Measurements from ENCODE around the gene PNPLA7. TPM values are rescaled to one million over a fixed set of nuclear protein-coding genes. Genes with fewer than 3 reads are reported as not detected.
A peak's percentile ranks its signal among the peaks of the same experiment; 100 is the strongest.

The PNPLA7 gene
- total and polyA plus RNA-seq, 10 donors = 5.1 to 22.7 (median 10.7) TPM

DNA sequence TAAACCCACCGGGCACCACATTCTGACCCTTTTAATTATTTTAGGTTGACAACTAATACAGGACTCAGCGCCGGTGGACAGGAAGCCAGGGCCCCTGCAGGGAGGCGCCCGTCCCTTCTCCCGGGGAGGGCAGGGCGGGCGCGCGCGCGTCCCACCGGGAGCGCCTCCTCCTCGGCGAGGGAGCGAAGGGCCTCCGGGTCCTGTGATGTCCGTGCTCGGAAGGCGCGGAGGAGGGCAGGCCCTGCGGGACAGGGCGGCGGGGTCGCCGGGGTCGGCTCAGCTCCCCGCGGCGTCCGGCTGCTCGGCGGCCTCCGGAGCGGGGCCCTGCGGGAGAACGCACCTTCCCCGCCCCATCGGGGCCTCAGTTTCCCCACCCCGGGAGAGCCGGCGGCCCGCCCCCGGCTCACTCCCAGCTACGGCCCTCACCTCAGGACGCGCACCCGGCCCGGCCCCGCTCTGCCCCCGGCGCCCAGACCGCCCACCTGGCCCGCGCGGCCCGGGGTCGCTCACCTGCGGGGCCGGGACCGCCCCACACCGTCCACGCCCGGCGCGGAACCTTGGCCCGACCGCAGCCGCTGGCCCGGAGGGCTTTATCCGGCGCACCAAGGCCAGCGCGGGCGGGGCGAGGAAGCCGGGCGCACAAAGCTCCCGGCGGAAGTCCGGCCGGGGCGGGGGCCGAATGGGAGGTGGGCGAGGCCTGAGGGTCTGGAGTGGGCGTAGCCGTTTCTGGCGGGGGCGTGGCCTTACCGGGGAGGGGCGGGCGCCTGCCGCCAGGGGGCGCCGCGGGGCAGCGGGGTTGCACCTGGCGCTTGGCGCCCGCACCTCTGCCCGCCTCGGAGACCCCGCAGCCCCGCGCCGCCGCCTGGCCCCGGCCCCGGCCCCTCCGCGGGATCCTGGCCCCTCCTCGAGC lies 127.3 kb downstream of the PNPLA7 start, which contains the start of the genes EXD3 and NOXA1:
EXD3 (minus strand) TSS at position 559 of the 910 bp plus-strand sequence. CDS start 27,805 bp downstream, outside the sequence.
NOXA1 (plus strand) TSS at position 790 of the 910 bp plus-strand sequence. CDS start 137 bp downstream, outside the sequence.
- Histone ChIP-seq H3K27ac (peak within 1 kb of the TSS; percentile 48 to 88 (median 80)), H3K9me3 (no peaks in the 10 kb centered on the region), H3K4me1 (peaks cover 10 to 62% (median 33%) of the 10 kb centered on the region in 6 donors), H3K36me3 (peaks cover 0 to 6% (median 0%) of the 10 kb centered on the region in 6 donors), H3K27me3 (replicated peaks in 1 of 7) (peaks cover 0 to 5% (median 0%) of the 10 kb centered on the region in 7 donors), H3K4me3 (peak within 1 kb of the TSS; percentile 81 to 99 (median 95))
- intact Hi-C loops (cut with DNase I; ENCODE audit: low total_unique reads) = loop anchor here (5.0 kb wide), 1 partner anchor 104 kb away; no protein-coding TSS in a partner anchor
- DNase-seq = peak; percentile 98
- peak in 1 of 3 donors; percentile 76 for TF ChIP-seq POLR2A (IDR thresholded peaks at IDR 0.05)
- TF ChIP-seq, protein P1, sequence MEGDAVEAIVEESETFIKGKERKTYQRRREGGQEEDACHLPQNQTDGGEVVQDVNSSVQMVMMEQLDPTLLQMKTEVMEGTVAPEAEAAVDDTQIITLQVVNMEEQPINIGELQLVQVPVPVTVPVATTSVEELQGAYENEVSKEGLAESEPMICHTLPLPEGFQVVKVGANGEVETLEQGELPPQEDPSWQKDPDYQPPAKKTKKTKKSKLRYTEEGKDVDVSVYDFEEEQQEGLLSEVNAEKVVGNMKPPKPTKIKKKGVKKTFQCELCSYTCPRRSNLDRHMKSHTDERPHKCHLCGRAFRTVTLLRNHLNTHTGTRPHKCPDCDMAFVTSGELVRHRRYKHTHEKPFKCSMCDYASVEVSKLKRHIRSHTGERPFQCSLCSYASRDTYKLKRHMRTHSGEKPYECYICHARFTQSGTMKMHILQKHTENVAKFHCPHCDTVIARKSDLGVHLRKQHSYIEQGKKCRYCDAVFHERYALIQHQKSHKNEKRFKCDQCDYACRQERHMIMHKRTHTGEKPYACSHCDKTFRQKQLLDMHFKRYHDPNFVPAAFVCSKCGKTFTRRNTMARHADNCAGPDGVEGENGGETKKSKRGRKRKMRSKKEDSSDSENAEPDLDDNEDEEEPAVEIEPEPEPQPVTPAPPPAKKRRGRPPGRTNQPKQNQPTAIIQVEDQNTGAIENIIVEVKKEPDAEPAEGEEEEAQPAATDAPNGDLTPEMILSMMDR (IDR thresholded peaks at IDR 0.05 in 8 of 11, conservative IDR thresholded peaks at IDR 0.05 in 3 of 11) = peak in 10 of 11 experiments; percentile 49 to 95 (median 80)
- TF ChIP-seq POLR2AphosphoS5 (IDR thresholded peaks at IDR 0.05) = peak; percentile 80 to 89 (median 83)
- WGBS, 5 donors = 0% methylated on average over 1 to 113 of the region's 113 CpGs

DNA sequence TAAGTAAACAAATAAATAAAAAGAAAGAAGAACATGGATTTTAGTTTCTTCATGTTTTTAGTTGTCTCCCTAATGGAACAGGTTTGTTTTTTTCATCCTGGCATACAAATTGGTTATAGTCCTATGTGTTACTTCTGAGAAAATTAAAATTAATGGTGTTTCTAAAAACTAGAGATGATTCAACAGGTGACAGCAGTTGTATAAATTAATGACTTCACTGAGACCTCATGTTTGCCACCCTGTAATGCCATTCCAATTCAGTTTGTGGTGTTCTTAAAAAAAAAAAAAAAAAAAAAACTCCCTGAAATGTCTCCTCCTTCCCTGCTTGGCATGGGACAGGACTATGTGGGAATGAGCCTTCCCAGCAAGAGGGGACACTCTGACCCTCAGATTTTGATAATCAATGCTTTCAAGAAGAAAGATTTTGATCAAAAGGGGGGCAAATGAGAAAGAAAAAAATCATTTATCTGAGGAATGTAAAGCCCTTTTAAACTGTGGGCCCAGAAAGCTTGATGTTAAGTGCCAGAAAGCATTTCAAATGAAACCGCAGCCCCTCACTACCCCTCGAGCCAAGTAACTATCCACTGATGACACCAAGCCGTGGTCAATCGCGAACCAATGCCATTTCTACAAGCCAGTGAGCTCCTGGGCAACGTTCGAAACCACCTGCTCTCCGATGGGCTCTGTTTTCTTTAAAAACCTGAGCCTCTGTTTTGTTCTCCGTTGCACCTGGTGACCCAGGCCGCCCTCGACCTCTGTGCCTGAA lies 128.2 kb downstream of the PNPLA7 start:
- Histone ChIP-seq H3K27me3 (replicated peaks in 1 of 7) (peaks cover 0 to 11% (median 0%) of the 10 kb centered on the region in 7 donors), H3K9me3 (no peaks in the 10 kb centered on the region), H3K4me1 (peaks cover 10 to 70% (median 33%) of the 10 kb centered on the region in 6 donors), H3K36me3 (peaks cover 0 to 14% (median 0%) of the 10 kb centered on the region in 6 donors), H3K4me3 (peak overlapping the region; percentile 81 to 99 (median 95)), H3K27ac (peak overlapping the region; percentile 48 to 88 (median 78))
- DNase-seq = no peak
- TF ChIP-seq POLR2A (IDR thresholded peaks at IDR 0.05) = no peak
- TF ChIP-seq, protein P1 (IDR thresholded peaks at IDR 0.05 in 8 of 11, conservative IDR thresholded peaks at IDR 0.05 in 3 of 11) = no peak
- no peak for TF ChIP-seq POLR2AphosphoS5 (IDR thresholded peaks at IDR 0.05)
- intact Hi-C loops (cut with DNase I; ENCODE audit: low total_unique reads) = loop anchor here (5.0 kb wide), 1 partner anchor 105 kb away; no protein-coding TSS in a partner anchor
- WGBS, 5 donors = 3 to 6% (median 4%) methylated on average over 11 of the region's 11 CpGs

DNA sequence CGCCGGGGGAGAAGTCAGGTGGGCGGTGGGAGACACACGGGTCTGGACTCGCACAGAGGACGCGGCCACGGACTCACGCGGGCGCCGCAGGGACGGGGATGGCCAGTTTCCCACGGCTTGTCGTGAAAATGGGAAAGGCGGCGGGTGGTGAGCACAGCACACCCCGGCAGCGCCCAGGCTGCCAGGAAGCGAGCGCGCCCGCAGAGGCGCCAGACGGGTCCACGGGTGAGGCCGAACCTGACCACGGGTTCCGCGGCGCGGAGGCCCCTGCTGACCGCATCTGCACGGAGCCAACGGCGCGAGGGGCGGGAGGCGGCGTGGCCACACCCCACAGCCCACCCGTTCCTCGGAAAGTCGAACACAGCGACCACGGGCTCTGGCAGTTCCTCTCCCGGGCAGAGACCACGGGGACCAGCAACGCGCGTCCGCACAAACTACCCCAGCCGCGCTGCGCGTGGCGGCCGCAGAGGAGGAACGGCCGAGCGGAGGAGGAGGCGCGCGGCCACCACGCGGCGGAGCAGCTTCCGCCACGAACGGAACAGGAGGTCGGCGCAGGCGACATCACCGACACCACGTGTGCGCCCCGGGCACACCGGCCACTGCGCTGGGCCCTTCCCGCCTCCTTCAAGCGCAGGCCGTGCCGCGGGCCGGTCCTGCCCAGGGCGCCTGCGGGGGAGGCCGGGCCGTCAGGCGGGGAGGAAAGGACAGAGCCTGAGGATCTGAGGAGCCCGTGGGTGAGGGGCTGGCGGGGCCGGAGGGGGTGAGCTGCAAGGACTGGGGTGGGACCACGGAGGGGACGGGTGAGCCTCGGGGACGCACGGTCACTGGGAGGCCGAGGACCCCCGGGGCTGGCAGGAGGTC lies 132.8 kb downstream of the PNPLA7 start:
- Histone ChIP-seq H3K4me3 (peak overlapping the region in 7 of 8 donors; percentile 2 to 54 (median 35)), H3K27ac (peak overlapping the region in 6 of 8 donors; percentile 8 to 63 (median 15)), H3K27me3 (replicated peaks in 1 of 7) (peaks cover 0 to 8% (median 0%) of the 10 kb centered on the region in 7 donors), H3K4me1 (peaks cover 14 to 78% (median 30%) of the 10 kb centered on the region in 6 donors), H3K36me3 (peaks cover 0 to 24% (median 0%) of the 10 kb centered on the region in 6 donors), H3K9me3 (no peaks in the 10 kb centered on the region)
- TF ChIP-seq, protein P1 (IDR thresholded peaks at IDR 0.05 in 8 of 11, conservative IDR thresholded peaks at IDR 0.05 in 3 of 11) = no peak
- peak in 2 of 3 donors; percentile 61 to 76 for TF ChIP-seq POLR2AphosphoS5 (IDR thresholded peaks at IDR 0.05)
- WGBS, 5 donors = 65 to 93% (median 82%) methylated on average over 86 to 99 of the region's 99 CpGs
- intact Hi-C loops (cut with DNase I; ENCODE audit: low total_unique reads) = no loop called here
- peak; percentile 82 for DNase-seq

Measured in spleen (tissue), 11 donors.